Choroid plexus epithelial cell (primary cell): ENCODE measurements around the gene UBE2E3.
A peak's percentile ranks its signal among the peaks of the same experiment; 100 is the strongest.

Experiments
- DNase-seq: peaks from one replicate; pipeline ENCODE4 v3.0.0-alpha.2; 2010; ENCODE audit warnings: low read depth
- H3K4me3 ChIP-seq: 2 replicates; pipeline ENCODE4 v1.5.1; 2011; ENCODE audit warnings: low read depth, mild to moderate bottlenecking, control low read depth, low read length, moderate library complexity
- CTCF ChIP-seq: conservative IDR thresholded peaks from 2 replicates; pipeline ENCODE4 v1.5.1; 2011; ENCODE audit warnings: low read depth, mild to moderate bottlenecking, control low read depth, inconsistent platforms, low read length, moderate library complexity

Gene UBE2E3

GRCh38 chr2:181054843-181055242 lies 74.4 kb downstream of the UBE2E3 start:
- H3K4me3 ChIP-seq: no peak overlapping the region
- no peak for DNase-seq
- TF ChIP-seq CTCF: no peak

- peak; percentile 62 for DNase-seq
- no peak overlapping the region for H3K4me3 ChIP-seq
- peak; percentile 57 for TF ChIP-seq CTCF
These were observed 78.2 kb downstream of the UBE2E3 start for GRCh38 chr2:181058378-181059269.

- TF ChIP-seq CTCF: no peak
- no peak overlapping the region for H3K4me3 ChIP-seq
- no peak for DNase-seq
These were observed 83.3 kb downstream of the UBE2E3 start for GRCh38 chr2:181063696-181064095.

- no peak for DNase-seq
- no peak for TF ChIP-seq CTCF
- no peak overlapping the region for H3K4me3 ChIP-seq
These were observed 85.1 kb downstream of the UBE2E3 start for GRCh38 chr2:181065458-181065857.

- no peak overlapping the region for H3K4me3 ChIP-seq
- TF ChIP-seq CTCF: no peak
- peak; percentile 52 for DNase-seq
These were observed 85.9 kb downstream of the UBE2E3 start for GRCh38 chr2:181066333-181066732.

- peak; percentile 66 for DNase-seq
- no peak overlapping the region for H3K4me3 ChIP-seq
- no peak for TF ChIP-seq CTCF
These were observed 89.9 kb downstream of the UBE2E3 start for GRCh38 chr2:181070119-181070835.

GRCh38 chr2:181070836-181071200 lies 90.4 kb downstream of the UBE2E3 start:
- no peak for DNase-seq
- no peak for TF ChIP-seq CTCF
- no peak overlapping the region for H3K4me3 ChIP-seq
